HG02642 (cell line): Measurements from ENCODE around the gene PPP2R2D.
"Not testable (repeated sequence)": the region's sequence is repeated elsewhere in the genome, so short reads cannot be mapped to it uniquely, and the experiment has no call there.

Experiments used
- ATAC-seq: cut with Tn5 transposase; IDR thresholded peaks from one replicate; pipeline ENCODE4 v1.9.1; 2021; ENCODE audit warnings: mild to moderate bottlenecking; ENCODE audit not compliant: unreplicated experiment, poor library complexity

PPP2R2D gene

DNA sequence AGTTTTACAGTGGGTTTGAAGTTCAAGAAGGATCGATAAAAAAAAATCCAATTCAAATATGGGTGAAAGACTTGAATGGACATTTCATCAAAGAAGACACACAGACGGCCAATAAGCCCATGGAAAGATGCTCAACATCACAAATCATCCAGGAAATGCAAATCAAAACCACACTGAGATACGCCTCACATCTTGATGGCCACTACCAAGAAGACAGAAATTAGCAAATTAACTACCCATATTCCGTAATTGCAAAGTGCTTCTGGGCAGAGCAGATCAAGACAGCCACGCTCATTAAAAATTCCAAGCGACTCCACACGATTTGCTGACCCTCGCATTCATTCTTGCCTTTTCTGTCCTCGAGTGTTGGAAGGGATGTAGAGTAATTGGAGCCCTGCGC lies 34.1 kb upstream of the PPP2R2D start:
- no peak for ATAC-seq

DNA sequence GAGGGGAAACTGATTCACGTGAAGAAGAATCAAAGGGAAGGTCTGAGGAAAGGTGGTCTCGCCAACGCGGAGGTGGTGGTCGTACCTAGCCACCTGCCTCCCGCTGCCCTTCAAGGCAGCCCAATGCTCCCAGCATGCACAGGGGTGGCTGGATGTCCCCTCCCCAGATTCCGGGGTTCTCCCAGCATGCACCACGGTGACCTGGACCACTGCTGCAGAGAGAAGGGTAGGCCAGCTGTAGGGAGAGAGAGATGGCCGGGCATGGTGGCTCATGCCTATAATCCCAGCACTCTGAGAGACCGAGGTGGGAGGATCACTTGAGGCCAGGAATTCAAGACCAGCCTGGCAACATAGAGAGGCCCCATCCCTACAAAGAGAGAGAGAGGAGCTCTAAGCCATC lies 32.4 kb upstream of the PPP2R2D start:
- ATAC-seq: no peak

DNA sequence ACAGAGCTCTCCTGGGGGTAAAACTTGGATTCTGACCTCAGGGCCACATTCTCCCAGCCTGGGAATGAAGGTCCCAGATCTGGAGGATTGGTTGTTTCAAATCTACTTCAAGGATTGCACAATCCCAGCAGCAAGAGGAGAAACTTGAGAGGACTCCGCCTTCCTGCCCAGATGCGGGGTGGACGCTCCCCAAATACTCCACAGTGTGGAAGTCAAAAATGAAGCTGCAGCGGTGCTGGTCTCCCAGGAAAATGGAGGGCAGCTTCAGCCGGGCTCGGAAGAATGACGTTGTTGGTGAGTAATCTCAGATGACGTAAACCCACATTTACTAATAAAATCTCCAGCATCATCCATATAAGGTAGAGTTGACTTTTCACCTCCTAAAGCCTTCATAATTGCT lies 31.5 kb upstream of the PPP2R2D start:
- no peak for ATAC-seq

DNA sequence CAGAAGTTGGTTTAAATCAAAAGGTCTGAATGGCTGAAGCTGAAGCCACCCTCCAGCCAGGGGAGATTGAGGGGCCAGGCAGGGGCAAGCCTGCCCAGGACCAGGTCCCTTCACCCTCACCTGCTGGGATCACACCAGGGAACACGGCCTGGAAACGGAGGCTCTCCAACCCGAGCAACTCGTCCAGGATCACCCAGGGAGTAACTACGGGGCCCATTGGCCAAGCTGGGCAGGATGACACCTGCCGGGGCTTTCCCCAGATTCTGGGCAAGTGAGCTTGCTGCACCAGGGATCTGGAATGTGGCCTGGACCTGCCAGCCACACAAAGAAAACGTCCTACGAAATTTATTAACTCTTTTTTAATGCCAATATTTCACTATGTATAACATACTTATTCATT lies 30.4 kb upstream of the PPP2R2D start:
- no peak for ATAC-seq

DNA sequence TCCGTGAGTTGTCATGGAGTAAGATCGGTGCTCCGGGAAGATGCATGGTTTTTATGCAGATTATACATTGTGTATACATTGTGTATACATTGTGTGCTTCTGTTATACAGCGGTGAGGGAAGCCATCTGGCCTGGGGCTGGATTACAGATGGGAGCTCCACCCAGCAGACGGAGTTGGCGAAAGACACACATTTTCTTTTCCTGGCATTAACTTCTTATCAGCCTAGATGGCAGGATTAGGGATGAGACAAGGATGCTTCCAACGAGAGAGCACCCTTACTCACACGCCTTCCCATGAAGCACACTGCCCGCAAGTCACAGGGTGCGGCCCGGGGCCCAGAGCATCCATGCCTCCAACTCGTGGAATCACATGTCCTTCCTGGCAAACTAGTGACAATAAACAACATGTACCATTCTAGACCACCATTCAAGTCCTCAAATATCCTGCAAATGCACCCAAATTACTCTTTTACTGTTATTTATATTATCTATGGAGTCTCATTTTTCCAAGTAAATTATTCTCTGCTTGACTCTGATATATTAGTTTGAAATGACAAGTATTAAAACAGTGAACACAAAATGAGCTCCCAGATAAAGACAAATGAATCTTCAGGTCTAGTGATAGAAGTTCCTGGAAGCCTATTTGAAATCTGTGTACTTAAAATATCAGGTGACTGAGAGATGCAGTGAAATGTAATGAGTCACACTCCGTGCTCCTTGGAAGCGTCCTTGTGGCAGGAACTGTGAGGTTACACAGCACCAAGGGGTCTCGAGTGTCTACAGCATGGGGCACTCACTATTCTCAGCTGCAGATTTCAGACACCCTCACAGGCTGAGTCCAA lies 29.8 kb upstream of the PPP2R2D start:
- ATAC-seq: no peak

DNA sequence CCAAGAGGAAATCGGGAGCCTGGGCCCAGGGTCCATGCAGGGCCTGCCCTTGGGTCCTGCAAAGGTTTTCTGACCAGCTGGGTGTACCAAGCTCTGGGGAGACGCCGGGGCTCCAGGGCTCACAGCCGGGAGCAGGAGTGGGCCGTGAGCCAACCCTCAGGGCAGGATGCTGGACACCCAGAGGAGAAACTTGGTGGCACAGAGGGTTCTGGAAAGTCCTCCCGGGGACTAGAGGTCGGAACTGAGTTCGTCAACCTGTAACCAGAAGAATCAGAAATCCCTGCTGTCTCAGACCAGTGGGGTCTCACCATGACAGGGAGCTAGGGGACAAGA lies 29.2 kb upstream of the PPP2R2D start:
- ATAC-seq: no peak

DNA sequence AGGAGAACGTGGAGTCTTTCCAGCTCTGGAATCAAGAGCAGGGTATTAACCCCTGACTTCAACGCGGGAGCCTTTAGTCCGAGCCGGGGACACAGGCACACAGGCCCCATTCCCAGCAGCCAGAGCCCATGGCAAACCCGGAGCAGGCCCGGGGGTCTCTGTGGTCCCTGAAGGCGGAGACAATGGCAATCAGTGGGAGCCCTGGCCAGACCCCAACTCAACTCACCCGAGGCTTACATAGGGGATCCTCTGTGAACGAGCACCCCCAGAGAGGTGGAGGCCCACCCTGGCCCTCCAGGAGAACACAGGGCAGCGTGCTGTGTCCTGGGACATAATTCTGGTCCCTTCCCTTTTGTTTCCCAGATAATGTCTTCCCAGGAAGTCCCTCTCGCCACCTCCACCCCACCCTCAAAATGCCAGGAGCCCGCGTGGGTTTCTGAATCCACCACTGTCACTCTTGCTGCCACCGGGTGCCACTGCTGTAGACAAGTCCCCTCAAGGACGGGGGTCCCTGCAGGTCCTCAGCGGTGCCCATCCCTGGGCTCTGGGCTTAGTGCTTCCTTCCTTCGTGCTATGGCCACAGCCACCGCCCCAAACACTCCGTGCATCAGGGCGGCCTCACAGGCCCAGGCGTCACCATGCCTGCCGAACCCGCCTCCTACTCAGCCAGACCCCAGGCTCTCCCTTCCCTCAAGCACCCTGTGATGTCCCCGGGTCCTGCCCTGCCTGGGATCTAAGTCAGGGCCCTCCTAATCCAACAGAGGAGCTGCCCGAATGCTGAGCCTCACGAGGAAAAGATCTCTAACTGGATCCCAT lies 28.6 kb upstream of the PPP2R2D start:
- no peak for ATAC-seq

DNA sequence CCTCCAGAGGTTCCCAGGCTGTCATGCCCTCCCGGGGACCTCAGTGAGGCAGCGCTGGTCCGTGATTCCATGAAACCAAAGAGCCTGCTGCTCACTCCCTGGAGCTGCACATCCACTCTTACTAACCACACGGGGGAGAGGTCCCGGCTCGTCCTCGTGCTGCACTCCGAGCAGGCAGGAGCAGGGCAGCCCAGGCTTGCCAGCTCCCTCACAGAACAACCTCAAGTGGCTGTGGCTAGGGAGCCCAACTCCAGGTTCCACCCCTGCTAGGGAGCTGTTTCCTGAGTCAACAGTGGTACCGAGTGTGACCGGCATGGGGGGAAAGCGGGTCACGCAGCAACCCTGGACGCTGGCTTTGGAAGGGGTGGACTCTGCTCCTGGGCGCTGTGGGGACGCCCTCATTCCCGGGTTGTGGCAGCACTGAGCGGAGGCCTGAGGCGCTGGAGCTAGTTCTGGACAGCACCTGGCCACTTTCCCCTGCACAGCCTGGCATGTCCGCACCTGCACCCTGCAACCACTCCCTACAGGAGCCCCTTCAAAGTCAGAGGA lies 27.9 kb upstream of the PPP2R2D start:
- ATAC-seq: no peak

DNA sequence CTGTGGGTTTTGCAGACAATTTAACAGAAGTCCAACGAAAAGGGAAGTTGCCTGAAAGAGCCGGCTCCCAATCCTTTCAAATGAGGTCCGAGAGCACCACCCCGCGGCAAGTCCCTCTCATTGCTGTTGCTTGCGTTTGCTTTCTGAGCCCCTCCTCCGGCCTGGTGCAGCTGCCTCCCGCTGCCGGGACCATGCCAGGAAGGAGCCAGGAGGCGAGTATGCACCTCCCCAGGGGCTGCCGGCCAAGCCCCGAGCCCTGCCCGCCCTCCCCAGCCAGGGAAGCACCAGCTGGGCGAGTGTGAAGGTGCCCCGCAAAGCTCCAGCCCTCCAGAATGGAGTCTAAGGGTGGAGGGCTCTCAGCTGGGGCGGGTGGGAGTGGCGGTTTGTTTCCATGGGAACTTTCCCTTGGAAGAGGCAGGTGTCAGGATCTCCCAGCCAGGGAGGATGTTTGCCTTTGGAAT lies 25.8 kb upstream of the PPP2R2D start:
- ATAC-seq: peak; percentile 85

DNA sequence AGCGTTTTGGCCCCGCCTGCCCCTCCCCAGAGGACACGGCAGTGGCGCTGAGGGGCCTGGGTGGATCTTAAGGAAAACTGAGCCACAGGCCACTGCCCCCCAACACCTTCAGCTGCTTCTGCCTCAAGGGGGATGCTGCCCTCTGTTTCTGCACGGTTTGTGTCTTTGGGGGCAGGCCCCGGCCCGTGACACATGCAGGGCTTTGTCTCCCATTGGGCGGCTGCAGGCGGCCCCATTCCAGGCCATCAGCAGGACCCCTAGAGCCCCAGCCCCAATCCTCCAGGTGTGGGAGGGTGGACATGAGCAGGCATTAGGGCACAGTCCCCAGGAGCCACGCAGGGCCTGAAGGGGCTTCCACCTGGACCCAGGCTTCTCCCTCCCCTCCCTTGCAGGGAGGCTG lies 25.3 kb upstream of the PPP2R2D start:
- ATAC-seq: no peak

DNA sequence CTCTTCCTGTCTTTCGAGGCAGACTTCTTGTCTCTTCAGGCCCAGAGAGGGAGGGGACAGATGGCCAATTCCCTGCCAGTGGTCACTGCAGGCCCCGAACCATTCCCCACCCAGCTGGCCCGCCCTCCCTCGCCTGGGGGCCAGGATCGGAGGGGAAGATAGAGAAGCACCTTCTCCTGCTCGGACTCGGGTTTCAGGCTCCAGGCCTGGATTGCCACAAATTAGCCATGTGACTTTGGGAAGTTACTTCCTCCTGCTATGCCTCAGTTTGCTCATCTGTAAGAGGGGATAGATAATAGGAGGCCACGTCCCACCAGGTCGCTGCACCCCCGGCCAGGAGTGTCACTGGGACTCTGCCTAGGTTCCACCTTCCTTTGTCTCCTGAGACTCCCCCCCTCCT lies 24.8 kb upstream of the PPP2R2D start:
- ATAC-seq: no peak

DNA sequence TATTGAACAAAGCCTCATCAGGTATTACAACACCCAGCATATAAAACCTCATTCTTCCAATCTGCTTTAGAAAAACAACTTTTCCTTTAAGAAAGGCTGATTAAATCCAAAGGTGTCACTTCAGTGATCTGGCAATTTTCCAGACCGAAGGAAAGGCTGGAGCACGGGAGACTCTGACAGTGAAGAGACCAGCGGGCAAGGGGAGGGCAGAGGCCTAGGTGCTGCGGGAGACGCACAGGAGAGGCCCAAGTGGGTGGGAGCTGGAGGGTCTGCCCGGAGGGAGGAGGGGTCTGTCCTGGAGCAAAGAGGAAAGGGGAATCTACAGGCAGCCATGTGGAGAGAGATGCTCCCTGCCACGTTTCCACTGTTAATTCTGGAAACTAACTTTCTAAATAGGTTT lies 24.3 kb upstream of the PPP2R2D start:
- ATAC-seq: no peak

DNA sequence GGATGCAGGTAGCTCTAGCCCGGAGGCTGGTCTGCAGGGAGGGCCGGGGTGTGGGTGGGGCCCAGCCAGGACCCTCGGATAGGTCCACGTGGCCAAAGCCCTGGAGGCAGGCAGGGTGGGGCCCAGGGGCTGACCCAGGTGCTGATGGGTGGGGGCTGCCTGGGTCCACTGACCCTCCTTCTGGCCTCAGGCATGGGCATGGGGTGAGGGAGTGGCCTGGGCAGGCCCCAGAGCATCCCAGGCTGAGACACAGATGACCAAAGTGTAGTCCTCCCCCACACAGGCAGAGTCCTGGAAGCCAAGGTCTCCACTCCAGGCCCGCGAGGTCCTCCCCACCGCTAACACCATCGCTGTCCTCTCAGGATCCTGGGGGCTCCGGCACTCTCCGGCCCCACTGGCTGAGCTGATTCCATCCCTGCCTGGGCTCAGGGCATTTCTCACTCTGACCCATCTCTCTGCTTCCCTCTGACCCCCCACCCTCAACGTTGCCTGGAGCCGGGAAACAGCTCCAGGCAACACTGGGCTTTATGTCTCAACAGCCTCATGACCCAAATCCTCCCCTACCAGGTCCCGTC lies 20.7 kb upstream of the PPP2R2D start:
- no peak for ATAC-seq

DNA sequence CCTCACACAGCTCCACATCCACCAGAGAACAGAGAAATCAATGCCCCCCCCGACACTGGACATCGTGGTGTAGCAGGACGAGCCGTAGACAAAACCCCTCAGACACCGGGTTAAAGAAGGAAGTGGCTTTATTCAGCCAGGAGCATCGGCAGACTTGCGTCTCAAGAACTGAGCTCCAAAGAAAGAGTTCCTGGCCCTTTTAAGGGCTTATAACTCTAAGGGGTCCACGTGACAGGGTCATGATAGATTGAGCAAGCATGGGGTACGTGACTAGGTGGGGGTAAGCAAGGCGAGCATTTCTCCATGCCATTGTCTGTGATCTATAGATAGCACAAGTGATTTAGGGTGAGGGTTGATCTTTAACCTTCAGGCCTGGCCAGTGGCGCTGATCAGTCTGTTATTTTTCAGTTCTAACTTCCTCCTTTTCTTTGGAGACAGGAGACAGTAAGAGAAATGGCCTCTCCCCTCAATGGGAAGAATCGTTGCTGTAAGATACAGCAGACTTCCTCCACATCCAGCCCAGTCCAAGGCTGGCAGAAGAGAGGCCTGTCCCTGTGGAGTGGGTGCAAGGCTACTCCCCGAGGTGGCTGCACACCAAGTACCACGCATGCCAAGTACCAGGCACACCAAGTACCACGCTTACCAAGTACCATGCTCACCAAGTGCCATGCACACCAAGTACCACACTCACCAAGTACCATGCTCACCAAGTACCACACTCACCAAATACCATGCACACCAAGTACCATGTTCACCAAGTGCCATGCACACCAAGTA lies 19.5 kb upstream of the PPP2R2D start:
- no peak for ATAC-seq

DNA sequence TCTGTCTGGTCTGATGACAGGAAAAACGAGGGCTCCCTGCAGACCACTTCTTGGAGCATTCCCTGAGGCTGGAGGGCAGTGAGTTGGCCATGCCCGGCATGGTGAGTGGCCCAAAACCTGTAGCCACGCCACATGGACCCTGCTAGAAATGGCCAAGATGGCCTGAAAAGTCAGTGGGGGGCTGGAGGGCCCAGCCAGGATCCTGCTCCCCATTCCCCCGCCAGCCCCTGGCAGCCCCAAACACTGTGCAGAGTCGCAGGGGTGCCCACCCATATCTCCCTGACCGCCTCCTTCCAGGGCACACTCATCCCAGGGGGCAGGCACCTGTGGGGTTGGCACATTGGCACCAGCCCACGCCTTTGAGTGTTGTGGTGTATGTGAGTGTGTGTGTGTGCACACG lies 18.7 kb upstream of the PPP2R2D start:
- no peak for ATAC-seq

DNA sequence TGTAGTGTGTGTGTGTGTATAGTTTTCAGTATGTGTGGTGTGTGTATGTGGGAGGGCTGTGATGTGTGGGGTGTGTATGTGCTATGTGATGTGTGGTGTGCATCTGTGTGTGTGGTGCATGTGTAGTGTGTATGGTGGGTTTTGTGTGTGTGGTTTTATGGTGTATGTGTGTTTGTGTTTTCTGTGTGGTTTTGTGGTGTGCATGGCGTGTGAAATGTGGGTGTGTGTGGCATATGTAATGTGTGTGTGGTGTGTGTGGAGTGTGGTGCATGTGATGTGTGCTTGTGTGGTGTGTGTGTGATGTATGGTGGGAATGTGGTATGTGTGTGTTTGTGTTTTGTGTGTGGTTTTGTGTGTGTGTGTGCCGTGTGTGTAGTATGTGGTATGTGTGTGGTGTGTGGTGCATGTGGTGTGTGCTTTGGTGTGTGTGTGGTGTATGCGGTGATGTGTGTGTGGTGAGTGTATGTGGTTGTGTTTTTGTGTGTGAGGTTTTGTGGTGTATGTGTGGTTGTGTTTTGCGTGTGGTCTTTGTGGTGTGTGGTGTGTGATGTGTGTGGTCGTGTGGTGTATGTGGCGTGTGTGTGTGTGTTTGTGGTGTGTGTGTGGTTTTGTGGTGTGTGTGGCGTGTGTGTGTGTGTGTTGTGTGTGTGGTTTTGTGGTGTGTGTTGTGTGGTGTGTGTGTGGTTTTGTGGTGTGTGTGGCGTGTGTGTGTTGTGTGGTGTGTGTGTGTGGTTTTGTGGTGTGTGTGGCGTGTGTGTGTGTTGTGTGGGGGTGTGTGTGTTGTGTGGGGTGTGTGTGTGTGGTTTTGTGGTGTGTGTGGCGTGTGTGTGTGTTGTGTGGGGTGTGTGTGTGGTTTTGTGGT lies 18.0 kb upstream of the PPP2R2D start:
- no peak for ATAC-seq

DNA sequence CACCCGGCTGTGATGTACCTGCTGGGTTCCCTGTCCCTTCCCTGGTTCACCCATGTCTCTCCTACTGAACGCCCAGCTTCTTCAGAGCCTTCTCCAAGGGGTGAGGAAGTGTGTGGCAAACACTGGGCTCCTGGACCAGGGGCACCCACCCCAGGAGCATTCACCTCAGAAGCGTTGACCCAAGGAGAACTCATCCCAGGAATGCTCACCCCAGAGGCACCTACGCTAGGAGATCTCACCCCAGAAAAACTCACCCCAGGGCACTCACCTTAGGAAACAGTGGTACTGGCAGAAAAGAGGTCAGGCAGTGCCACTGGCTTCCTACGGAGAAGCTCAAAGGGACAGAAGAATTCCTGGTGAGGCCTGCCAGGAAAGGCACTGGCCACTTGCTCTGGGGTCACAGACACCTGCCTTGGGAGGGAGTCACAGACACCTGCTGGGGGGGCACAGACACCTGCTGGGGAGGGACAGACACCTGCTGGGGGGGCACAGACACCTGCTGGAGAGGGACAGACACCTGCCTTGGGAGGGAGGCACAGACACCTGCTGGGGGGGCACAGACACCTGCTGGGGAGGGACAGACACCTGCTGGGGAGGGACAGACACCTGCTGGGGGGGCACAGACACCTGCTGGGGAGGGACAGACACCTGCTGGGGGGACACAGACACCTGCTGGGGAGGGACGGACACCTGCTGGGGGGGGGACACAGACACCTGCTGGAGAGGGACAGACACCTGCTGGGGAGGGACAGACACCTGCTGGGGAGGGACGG lies 17.0 kb upstream of the PPP2R2D start:
- not testable (repeated sequence) for ATAC-seq

DNA sequence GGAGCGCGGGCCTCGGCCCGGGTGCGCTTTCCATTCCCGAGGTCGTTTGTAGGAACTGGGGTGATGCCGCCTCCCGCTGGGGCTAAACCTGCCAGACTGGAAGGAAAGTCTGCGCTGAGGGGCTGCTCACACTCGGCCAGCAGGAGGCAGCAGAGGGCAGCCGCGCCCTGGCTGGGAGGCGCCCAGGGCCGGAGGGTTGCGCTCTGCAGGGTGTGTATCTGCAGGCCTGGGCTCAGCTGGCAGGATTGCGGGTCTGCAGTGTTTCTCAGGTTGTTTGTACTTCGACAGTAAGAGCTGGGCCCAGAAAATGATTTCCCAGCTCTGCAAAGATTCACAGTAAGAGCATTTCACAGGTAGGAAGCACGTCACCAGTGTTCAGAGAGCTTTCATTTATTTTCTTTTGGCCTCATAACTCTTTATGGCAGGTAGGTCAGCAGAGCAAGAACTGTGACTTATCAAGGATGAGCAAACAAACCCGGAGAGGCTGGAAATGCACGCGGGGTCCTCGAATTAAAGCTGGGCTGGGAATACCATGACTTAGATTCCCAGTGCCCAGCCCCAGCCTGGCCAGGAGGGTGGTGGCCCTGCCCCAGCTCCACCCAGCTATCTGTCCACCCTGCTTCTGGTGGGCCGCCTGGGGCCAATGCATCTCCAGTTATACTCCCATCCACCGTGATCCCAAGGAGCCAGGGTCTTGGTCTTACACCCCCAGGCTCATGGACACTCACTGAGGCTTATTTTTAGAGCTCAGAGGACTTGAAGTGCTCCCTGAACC lies 15.2 kb upstream of the PPP2R2D start:
- peak; percentile 98 for ATAC-seq
